GM21576 (cell line): ENCODE data around the gene WDR64.

Experiments used
- ATAC-seq: cut with Tn5 transposase; IDR thresholded peaks from one replicate; pipeline ENCODE4 v1.9.1; 2021; ENCODE audit warnings: mild to moderate bottlenecking, moderate library complexity; ENCODE audit not compliant: unreplicated experiment

WDR64 gene

DNA sequence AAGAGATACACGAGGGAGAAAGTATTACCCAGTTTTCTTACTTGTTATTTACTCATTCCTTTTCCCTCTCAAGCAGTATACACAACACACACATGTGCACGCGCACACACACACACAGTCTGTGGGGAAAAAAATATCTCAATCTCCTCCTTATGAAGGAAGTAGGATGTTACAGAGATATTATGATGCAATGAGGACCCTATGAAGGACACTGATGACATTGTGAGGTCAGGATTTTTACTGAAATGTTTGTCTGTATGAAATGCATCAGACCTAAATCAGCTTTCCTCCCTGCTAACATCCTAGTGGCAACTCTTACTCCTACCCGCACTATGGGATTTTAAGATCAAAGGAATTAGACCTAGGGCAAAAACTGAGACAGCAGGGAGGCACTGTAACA, at the start of gene WDR64:
WDR64 (plus strand) TSS at position 270 of the 400 bp plus-strand sequence. CDS start 204 bp downstream, outside the sequence.
- no peak for ATAC-seq

DNA sequence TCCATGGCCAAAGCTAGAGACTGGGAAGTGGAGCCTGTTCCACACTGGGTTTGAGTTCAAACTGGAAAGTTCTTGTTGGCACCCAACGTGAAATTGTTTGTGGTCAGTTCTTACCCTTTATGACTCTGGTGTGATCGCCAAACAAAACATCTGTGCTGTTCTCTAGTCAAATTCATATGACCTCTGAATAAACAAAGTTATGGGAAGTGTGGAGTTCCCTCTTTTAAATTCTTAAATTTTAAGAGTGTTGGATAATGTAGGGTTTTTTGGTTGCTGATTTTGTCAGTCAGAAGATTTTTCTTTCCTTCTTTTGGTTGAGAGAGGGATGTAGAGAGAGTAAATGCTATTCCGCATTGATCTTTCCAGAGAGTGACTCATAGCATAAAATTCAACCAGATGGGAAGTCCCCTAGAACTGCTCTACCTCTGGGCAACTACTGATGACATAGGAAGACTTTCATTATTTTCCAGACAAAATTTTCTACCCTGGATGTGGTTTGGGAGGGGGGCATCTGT, 48.3 kb upstream of the WDR64 start:
- no peak for ATAC-seq

DNA sequence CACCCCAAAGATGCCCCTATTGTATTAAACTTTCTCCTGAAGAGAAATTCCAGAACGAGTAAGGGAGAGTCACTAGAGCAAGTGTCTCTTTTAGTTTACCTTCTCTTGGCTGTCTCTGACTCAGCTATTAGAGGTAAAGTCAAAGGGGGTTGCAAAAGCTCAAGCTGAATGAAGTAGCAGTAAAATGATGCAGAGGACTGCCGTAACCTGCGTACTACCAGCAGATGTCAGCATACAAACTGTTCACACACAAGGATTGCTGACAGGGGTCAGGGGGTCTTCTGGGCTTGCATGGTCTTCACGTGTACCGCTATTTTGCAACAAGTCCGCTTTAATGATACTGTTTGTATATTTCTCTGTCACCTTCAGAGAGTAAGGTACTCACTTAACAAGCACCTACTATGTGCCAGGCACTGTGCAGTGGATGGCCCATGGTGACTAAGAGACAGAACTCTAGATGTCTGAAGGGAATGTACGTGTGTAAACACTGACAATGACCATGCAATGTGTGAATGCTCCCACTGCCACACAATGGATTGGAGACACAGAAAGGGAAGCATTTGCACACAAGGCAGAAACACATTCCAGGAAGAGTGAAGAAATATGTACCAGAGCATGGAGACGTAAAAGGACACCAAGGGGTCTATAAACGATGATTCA, 46.8 kb upstream of the WDR64 start:
- ATAC-seq = no peak

DNA sequence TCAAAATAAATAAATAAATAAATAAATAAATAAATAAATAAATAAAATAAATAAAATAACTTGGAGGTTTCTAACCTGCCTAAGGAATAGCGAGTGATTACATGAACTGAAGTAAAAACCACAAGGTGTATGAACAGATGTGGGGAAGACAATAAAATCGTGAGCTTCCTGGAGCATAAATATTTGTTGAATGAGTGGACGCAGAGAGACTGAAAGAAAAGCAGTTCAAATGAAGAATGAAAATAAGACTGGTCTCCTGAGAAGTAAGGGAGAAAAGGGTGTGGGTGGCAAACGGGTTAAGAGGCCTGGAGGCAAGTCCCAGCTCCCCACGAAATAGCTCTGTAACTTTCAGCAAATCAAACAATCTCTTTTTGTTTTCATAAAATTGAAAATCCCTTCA, 45.5 kb upstream of the WDR64 start:
- ATAC-seq = no peak

DNA sequence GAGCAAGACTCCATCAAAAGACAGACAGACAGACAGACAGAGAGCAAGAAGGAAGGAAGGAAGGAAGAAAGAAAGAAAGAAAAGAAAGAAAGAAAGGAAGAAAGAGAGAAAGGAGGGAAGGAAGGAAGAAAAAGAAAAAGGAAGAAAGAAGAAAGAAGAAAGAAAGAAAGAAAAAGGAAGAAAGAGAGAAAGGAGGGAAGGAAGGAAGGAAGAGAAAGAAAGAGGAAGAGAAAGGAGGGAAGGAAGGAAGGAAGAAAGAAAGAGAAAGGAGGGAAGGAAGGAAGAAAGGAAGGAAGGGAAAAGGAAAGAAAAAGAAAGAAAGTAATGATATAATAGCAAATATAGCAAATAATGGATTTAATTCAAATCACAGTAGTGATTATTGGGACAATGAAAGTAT, 44.6 kb upstream of the WDR64 start:
- ATAC-seq = no peak

DNA sequence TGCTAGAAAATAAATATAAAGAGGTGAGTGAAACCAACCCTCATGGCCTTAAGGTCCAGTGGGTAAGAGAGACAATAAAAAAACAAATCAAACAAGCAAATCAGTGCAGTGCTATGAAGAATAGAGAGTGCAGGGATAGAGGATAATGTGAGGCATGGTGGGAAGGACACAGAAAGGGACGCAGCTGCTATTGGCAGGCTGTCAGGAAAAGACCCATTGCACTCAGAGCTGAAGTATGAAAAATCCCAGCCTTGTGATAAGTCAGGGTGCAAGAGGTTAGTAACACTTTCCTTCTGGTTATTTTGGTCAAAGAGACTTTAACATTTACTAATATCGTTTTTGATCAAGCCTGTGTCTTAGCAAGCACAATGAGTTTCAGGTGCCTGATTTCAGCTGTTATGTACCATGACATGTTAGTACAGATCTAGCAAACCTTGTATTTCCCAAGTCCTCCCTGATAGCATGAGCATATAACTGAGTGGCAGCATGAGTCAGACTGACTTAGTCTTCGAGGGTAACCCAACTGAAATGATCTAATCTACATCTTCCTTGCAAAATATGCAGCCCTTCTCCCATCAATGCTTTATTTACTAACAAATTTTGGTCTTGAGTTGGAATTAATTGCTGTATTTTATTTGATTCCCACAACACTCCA, 43.6 kb upstream of the WDR64 start:
- ATAC-seq = peak; percentile 40

DNA sequence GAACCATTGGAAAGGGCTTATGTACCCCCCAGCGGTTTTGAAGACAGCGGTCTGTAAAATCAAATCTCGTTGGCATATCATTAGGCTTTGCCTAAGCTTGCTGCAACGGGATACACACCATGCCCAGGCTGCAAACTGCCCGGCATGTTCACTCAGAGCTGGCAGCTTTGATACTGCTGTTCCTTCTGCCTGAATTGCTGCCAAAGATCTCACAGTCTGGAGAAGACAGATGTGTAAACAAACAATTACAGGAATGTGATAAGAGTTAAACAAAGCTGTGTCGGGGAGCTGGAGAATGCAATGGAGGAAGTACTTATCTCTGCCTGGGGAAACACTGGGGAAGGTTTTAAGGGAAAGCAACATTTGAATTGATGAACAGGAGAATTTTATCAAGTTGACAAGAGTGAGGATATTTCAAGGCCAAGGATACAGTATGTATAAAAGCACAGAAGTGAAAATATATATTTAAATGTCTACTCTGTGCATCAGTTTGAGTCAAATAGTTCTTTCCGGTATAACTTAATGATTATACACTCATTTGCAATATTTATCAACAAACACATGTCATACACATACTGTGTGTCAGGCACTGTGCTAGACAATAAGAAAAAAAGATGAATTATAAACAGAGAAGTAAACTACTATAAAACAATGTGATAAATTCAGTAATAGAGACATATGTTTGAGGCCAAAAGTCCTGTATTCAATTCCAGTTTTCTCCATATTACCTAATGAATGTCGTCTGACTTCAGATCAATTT, 41.8 kb upstream of the WDR64 start:
- no peak for ATAC-seq

DNA sequence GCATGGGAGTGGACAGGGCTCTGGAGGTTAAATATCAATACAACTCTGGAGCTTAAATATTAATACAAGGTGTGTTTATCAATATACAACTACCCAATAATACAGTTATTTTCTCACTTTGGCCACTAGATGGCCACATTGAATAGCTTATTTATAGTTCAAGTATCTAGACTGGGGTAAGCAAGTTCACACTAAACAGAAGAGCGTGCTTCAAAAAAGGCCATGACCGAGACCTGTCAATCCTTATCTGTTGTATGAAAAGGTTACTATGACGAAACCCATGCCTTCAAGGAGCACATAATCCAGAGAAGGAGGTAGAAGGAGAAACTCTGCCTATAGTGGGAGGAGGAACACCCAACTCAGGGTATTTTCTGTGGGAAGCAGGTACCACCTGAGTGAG, 41.0 kb upstream of the WDR64 start:
- ATAC-seq = peak; percentile 84

DNA sequence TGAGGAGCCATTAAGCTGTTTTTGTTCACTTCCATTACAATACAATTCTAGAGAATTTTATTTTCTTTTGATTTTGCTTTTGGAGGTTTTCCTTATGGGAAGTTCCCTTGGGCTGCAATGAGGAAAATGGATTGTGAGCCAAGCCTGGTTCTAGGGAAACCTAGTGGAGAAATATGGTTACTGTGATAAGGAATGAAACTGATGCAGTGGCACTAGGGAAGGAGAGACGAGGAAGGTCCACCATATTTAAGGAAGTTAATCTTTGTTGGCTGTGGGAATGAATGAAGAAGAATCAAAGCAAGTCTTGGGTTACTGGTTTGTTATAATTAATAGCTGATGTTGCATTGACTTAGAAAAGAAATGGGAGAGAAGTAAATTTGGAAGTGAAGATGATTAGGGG, 40.3 kb upstream of the WDR64 start:
- no peak for ATAC-seq

DNA sequence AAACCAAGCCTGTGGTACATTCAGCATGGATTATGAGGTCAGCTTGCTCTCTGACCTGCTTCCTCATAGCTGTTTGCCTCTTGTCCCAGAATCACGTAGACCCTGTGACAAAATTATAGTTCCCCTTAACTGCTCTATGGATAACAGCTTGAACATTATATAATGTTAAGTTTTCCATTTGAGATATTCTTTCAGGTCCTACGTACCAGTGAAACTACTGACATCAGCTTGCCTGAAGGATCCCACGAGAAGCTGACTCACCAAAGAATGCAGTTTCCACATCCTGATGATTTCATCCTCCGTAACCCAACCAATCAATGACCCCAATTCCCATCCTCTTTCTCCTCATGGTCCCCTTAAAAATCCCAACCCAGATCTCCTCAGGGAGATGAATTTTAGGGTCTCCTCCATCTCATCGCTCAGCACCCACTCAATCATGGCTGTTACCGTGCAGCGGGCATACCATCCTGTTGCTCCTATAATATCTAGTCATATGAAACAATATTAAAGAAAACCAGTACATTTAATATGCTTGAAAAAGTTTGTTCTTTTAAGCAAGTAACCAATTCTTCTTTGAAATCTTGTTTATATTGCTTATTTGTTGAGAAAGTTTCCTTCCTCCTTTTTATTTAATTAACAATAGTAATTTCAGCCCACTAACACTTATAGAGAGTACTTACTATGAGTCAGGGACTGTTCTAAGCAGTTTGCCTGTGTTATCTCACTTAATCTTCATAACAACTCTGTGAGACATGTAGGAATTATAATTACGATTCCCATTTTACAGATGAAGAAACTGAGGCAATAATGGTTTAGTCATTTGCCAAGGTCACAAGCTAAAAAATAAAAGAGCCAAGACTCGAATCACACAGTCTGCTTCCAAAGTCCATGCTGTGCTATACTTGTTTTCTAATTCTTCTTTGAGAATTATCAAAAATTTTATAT, 39.3 kb upstream of the WDR64 start:
- ATAC-seq = no peak

DNA sequence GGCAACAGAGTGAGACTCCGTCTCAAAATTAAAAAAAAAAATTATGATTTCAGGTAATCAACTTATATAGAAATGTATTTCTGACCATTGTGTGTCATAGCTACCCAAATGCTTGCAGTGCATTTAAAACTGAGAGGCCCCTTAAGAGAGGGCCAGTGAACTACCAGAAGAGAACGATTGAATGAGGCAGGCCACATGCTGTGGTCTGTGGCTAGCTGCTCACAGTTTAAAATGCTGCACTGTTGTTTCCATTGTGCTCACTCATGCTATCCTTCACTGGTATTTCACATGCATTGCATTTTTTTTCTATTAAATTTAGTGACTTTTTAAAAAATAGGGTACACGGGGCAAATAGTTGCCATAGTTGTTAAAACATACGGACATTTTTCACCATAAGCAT, 37.9 kb upstream of the WDR64 start:
- no peak for ATAC-seq

DNA sequence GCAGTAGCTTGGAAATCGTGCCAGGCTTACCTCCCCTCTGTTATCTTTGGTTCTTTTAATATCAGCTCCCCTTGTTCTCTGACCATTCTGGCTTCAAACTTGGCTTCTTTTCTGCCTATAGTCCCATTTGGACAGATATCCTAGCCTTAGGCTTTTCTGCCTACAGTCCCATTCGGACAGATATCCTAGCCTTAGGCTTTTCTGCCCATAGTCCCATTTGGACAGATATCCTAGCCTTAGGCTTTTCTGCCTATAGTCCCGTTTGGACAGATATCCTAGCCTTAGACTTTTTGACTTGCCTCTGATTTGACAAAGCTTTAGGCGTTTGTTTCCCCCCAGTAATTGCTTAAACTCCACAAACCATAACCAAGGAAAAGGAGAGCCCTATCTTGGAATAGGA, 37.5 kb upstream of the WDR64 start:
- ATAC-seq = no peak

DNA sequence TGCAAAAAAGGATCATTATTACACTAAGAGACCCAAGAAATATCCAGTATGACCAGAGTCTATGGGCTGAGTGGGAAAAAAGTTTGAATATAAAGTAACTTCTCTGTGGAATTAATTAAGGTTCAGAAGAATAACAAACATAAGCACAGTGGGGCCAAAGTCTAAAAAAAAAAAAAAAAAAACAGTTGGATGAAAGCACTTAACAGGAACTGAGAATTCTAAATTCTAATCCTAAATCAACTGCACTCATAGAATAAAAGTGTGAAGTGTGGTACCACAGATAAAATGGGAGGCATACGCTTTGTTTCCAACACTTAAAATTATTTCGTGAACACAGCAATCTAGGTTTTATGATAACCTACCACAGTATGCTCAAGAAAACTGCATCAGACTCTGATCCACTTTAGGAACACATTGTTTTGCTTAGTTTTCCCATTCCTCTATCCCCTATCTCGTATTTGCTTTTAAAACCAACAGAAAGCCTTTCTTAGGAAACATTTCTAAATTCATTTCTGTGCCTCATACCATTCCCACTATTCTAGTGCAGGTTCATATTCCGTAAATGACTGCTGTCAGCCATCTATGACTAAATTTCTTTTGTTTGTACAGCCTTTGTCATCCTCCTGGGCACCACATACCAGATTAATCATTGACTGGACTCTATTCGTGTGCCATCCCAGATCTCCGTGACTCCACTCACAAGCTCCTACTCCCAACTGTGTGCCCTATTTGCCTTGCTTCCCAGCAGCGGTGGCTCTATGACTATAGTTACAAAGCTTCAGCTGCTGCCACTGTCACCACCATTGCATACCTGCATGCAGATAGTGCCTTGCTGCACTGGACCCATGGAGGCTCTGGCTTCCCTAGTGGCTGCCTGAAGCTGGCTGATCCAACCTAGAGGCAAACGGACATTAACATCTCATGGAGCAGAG, 36.8 kb upstream of the WDR64 start:
- ATAC-seq = no peak

DNA sequence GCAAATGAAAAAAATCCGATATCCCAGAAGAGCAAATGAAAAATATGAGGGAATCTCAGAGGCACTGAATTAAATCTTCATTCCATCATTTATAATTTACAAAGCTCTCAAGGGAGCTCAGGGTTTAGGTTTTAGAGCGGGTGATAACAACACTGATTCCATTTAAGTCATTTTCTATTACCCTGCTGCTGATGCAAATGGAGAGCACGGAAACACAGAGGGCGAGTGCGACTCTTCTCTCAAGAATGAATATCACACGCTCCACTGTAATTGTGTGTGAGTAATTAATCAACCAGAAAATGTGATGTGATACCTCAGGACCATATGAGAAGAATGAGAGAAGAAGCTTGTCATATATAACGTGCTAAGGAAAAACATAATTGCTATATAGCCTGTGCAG, 34.7 kb upstream of the WDR64 start:
- no peak for ATAC-seq

DNA sequence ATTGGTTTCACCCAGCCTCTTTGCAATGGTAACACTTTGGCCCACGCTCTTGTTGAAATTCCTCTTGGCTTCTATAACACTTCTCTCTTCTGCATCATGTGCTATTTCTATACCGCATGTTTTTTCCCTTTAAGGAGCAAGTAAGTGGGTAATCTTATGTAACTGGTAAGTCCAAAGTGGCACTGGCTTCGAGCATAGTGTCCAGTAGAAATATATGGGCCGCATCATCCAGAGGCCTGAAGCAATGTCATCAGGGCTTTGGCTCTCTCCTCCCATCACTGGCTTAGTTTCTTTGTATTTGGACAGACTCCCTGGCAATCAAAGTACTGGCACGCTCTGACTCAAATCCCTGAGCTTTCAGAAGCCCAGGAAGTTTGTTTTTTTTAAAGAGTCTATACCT, 29.4 kb upstream of the WDR64 start:
- no peak for ATAC-seq

DNA sequence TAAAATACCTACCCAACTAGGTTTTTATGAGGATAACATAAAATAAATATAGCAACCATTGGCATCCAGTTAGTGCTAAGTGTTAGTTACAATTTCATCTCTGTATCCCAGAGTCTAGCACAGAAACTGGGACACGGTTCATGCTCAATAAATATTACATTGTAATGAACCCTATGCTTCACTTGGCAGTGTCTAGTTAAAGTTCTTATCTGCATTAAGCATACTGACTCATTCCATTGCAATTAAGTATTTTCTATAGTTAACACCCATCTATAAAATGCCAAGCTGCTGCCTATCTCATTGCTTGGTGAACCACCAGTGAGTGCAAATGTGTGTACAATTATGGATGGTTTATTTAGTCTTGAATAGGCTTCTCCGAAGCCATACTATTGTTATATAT, 27.1 kb upstream of the WDR64 start:
- no peak for ATAC-seq

DNA sequence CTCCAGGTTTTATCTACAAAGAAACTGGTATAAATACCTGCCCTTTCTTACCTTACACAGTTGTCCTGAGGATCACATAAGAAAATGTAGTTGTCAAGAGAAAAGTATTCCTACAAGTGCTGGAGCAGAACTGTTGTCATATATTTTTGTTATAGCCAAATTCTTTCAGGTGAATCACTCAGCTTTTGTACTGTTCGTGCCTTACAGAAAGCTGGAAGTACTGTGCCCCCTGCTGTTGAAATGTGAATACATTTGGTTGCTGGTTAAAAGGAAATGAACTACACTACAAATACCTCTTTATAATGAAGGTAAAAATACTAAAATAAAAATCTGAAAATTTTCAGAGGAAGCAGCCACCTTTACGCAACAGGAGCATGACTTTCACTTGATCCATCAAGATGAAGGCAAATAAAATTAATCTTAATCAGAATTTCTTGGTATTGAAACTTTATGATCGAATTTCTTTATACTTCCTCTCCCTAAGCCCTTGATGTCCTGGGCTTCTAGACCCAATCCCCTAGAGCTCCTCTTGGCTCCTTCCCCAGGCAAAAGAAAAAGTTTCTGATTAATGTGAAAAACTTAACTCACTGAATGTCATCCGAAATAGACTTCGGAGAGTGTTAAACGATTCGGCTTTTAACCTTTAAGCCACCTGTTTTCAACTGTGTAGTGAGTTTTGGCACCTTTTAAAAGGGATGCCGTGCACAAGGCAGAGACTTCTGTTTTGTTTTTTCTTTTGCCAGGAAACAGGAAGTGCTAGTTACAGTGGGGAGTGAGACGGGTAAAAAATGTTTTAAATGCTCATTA, 24.4 kb upstream of the WDR64 start:
- ATAC-seq = peak; percentile 85

DNA sequence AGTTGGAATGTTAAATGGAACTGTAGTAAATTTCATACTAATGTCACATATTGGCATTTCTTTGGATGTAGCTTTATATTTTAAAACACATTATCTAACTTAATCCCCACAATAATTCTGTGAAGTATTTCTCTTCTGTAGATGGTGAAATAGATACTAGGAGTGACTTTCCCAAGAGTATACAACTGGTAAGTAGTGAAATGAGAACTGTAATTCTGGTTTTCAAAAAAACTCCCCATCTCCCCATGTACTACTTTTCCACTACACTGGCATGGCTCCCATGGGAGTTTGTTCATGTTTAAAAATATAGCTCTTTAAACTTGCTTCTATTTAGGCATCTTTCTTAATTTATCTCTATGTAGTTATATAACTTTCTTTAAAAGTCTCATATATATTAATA, 22.1 kb upstream of the WDR64 start:
- ATAC-seq = no peak

DNA sequence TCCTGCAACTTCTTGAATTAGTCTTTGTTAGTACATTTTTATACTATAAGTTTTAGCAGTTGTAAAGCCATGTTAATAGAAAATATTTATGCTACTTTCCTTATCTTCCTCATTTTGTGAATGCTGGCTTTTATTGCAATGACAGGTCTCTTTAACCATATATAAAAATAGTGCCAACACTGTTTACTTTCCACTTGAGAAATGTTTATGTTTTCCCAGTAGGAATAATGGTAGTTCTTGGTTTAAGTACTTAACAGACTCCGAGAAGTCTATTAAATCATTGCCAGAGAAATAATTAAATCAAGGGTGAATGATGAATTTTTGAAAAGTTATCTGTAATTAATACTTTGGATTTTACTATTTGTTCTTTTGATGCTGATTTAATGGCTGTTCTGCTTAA, 21.6 kb upstream of the WDR64 start:
- ATAC-seq = no peak
